HL-60 (cell line): ENCODE results near the gene ZBTB46.

Experiments
- DNase-seq, 2 experiments: peaks; one replicate each; pipeline ENCODE4 v3.0.0-alpha.2; 2010 to 2020; ENCODE audit warnings: low read depth in 1 of 2, low spot score in 1 of 2
- H3K27ac ChIP-seq: fragments of 250-450 bp; sonication (Bioruptor Pico); replicated peaks from 2 replicates; pipeline ENCODE4 v1.5.1; 2020; ENCODE audit warnings: mild to moderate bottlenecking, moderate library complexity
- H3K27me3 ChIP-seq: fragments of 250-450 bp; sonication (Bioruptor Pico); 2 replicates; pipeline ENCODE4 v1.5.1; 2021; ENCODE audit warnings: mild to moderate bottlenecking, moderate library complexity; ENCODE audit not compliant: insufficient read depth, poor library complexity, severe bottlenecking
- H3K4me3 ChIP-seq: replicated peaks from 2 replicates; pipeline ENCODE4 v1.5.1; 2011; ENCODE audit warnings: mild to moderate bottlenecking, control low read depth, low read length; ENCODE audit not compliant: insufficient read depth
- GABPA ChIP-seq: IDR thresholded peaks from 2 replicates; pipeline ENCODE4 v1.6.1; 2012; ENCODE audit warnings: low read depth
- POLR2AphosphoS5 ChIP-seq: IDR thresholded peaks from 2 replicates; pipeline ENCODE4 v1.6.1; 2012; ENCODE audit warnings: low read depth
- SPI1 ChIP-seq: IDR thresholded peaks from 2 replicates; pipeline ENCODE4 v1.6.1; 2012; ENCODE audit warnings: low read depth, mild to moderate bottlenecking, borderline replicate concordance
- TF ChIP-seq, protein P1 (sequence below): IDR thresholded peaks from 2 replicates; pipeline ENCODE4 v1.6.1; 2012; ENCODE audit warnings: low read depth; ENCODE audit not compliant: insufficient replicate concordance
- TF ChIP-seq, protein P2 (sequence below): IDR thresholded peaks from one replicate; pipeline ENCODE4 v1.5.1; 2011; ENCODE audit warnings: low read length, control low read depth, inconsistent platforms; ENCODE audit not compliant: insufficient read depth

The ZBTB46 gene

GRCh38 chr20:63696306-63696627 is 134.8 kb downstream of the ZBTB46 start:
- DNase-seq: peak in 1 of 2 experiments; percentile 21
- Histone ChIP-seq H3K4me3 (no peak overlapping the region), H3K27ac (no peak overlapping the region), H3K27me3 (no peaks in the 10 kb centered on the region)
- TF ChIP-seq SPI1: no peak
- TF ChIP-seq POLR2AphosphoS5: peak; percentile 42

DNA sequence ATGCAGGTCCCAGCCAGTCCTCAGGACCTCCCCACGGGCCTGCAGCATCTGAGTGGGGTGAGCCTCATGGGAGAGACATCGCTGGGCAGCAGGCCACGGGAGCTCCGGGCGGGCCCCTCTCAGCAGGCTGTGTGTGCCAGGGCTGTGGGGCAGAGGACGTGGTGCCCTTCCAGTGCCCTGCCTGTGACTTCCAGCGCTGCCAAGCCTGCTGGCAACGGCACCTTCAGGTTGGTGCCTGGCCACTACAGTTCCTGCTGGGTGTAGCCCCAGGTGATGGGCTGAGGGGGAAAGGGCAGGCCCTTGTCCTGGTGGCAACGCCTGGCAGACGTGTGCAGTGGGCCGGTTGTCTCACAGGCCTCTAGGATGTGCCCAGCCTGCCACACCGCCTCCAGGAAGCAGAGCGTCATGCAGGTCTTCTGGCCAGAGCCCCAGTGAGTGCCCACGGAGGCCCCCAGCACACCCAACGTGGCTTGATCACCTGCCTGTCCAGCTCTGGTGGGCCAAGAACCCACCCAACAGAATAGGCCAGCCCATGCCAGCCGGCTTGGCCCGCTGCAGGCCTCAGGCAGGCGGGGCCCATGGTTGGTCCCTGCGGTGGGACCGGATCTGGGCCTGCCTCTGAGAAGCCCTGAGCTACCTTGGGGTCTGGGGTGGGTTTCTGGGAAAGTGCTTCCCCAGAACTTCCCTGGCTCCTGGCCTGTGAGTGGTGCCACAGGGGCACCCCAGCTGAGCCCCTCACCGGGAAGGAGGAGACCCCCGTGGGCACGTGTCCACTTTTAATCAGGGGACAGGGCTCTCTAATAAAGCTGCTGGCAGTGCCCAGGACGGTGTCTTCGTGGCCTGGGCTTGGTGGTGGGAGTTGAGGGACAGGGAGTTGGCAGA is 135.4 kb downstream of the ZBTB46 start:
- no peak overlapping the region for H3K4me3 ChIP-seq
- TF ChIP-seq POLR2AphosphoS5: peak; percentile 40; the same call in 1 of the 2 replicates
- TF ChIP-seq, protein P1, sequence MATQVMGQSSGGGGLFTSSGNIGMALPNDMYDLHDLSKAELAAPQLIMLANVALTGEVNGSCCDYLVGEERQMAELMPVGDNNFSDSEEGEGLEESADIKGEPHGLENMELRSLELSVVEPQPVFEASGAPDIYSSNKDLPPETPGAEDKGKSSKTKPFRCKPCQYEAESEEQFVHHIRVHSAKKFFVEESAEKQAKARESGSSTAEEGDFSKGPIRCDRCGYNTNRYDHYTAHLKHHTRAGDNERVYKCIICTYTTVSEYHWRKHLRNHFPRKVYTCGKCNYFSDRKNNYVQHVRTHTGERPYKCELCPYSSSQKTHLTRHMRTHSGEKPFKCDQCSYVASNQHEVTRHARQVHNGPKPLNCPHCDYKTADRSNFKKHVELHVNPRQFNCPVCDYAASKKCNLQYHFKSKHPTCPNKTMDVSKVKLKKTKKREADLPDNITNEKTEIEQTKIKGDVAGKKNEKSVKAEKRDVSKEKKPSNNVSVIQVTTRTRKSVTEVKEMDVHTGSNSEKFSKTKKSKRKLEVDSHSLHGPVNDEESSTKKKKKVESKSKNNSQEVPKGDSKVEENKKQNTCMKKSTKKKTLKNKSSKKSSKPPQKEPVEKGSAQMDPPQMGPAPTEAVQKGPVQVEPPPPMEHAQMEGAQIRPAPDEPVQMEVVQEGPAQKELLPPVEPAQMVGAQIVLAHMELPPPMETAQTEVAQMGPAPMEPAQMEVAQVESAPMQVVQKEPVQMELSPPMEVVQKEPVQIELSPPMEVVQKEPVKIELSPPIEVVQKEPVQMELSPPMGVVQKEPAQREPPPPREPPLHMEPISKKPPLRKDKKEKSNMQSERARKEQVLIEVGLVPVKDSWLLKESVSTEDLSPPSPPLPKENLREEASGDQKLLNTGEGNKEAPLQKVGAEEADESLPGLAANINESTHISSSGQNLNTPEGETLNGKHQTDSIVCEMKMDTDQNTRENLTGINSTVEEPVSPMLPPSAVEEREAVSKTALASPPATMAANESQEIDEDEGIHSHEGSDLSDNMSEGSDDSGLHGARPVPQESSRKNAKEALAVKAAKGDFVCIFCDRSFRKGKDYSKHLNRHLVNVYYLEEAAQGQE: no peak
- no peaks in the 10 kb centered on the region for H3K27me3 ChIP-seq
- DNase-seq: no peak
- H3K27ac ChIP-seq: no peak overlapping the region

DNA sequence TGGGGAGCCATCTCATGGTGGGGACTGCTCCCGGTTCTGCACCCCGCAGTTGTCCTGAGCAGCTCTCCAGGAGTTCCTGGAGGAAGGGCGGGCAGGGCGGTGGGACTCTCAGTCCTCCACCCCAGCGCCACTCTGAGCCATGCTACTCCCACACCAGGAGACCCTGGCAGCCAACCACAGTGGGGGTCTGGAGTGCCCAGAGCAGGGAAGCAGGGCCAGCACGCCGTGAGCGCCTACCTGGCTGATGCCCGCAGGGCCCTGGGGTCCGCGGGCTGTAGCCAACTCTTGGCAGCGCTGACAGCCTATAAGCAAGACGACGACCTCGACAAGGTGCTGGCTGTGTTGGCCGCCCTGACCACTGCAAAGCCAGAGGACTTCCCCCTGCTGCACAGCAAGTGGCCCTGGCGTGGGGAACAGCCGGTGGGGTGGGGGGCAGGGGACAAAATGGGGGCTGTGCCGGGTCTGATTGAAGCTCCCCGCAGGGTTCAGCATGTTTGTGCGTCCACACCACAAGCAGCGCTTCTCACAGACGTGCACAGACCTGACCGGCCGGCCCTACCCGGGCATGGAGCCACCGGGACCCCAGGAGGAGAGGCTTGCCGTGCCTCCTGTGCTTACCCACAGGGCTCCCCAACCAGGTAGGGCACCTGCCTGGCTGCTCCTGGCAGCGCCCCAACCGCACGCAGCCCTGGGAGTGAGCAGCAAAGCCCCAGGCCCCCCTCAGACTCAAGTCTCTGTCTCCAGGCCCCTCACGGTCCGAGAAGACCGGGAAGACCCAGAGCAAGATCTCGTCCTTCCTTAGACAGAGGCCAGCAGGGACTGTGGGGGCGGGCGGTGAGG is 136.3 kb downstream of the ZBTB46 start:
- Histone ChIP-seq H3K27ac (no peak overlapping the region), H3K27me3 (no peaks in the 10 kb centered on the region), H3K4me3 (no peak overlapping the region)
- no peak for DNase-seq
- TF ChIP-seq SPI1 (no peak), GABPA (no peak), POLR2AphosphoS5 (no peak)
- TF ChIP-seq, protein P2, sequence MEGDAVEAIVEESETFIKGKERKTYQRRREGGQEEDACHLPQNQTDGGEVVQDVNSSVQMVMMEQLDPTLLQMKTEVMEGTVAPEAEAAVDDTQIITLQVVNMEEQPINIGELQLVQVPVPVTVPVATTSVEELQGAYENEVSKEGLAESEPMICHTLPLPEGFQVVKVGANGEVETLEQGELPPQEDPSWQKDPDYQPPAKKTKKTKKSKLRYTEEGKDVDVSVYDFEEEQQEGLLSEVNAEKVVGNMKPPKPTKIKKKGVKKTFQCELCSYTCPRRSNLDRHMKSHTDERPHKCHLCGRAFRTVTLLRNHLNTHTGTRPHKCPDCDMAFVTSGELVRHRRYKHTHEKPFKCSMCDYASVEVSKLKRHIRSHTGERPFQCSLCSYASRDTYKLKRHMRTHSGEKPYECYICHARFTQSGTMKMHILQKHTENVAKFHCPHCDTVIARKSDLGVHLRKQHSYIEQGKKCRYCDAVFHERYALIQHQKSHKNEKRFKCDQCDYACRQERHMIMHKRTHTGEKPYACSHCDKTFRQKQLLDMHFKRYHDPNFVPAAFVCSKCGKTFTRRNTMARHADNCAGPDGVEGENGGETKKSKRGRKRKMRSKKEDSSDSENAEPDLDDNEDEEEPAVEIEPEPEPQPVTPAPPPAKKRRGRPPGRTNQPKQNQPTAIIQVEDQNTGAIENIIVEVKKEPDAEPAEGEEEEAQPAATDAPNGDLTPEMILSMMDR: no peak
- TF ChIP-seq, protein P1: no peak

- no peak for DNase-seq
- Histone ChIP-seq H3K4me3 (no peak overlapping the region), H3K27me3 (no peaks in the 10 kb centered on the region), H3K27ac (no peak overlapping the region)
- no peak for TF ChIP-seq GABPA
- TF ChIP-seq, protein P1: no peak
- TF ChIP-seq SPI1: no peak
- TF ChIP-seq, protein P2: no peak
- no peak; the same call in 1 of the 2 replicates for TF ChIP-seq POLR2AphosphoS5
Observed at GRCh38 chr20:63693733-63694583, 137.1 kb downstream of the ZBTB46 start.
